Colonic mucosa (tissue), 4 donors: ENCODE data around the gene ASIC3. TPM values are rescaled to one million over a fixed set of nuclear protein-coding genes. Genes with fewer than 3 reads are reported as not detected.

Experiments
- DNase-seq: peaks from one replicate; pipeline ENCODE4 v3.0.0-alpha.2; 2020
- H3K27ac ChIP-seq: fragments of 200-600 bp; one replicate; pipeline ENCODE4 v1.8.0; 2021
- H3K27me3 ChIP-seq: fragments of 200-600 bp; one replicate; pipeline ENCODE4 v1.8.0; 2021
- H3K36me3 ChIP-seq: fragments of 200-600 bp; one replicate; pipeline ENCODE4 v1.8.0; 2021
- H3K4me1 ChIP-seq: fragments of 200-600 bp; one replicate; pipeline ENCODE4 v1.8.0; 2021; ENCODE audit warnings: mild to moderate bottlenecking
- H3K4me3 ChIP-seq: fragments of 200-600 bp; one replicate; pipeline ENCODE4 v1.8.0; 2021
- H3K9ac ChIP-seq, 2 donors: one replicate each; pipeline ENCODE4 v1.7.0; 2013; ENCODE audit warnings: control low read depth in 2 of 2, low read depth in 2 of 2, low read length in 2 of 2
- H3K9me3 ChIP-seq: fragments of 200-600 bp; one replicate; pipeline ENCODE4 v1.8.0; 2021
- intact Hi-C: fragments of 100-400 bp; cut with DNase I; formaldehyde crosslinking; loops from one replicate; pipeline ENCODE4 v1.14.1; 2022
- total RNA-seq, 2 donors: library from RNA; stranded (reverse); fragmentation: NEBNext Ultra II Directional in 1 of 2; extraction: Animal tissue kit (Norgen Biotek cat#: 25700) in 1 of 2; gene quantifications; one replicate each; pipeline ENCODE4 v1.2.1, GENCODE V29; 2021
- TF ChIP-seq, protein P1 (sequence below): fragments of 200-600 bp; IDR thresholded peaks from one replicate; pipeline ENCODE4 v1.8.0; 2022; ENCODE audit warnings: antibody characterized with exemption, mild to moderate bottlenecking
- donor health status: healthy.
- donor health status: DM: no; HTN: no; CAD: no.
- donor health status: DM: no; HTN: no; CAD: no.

ASIC3 gene
- total RNA-seq, 2 donors from 2014 or later = 1.0 to 2.2 TPM

DNA sequence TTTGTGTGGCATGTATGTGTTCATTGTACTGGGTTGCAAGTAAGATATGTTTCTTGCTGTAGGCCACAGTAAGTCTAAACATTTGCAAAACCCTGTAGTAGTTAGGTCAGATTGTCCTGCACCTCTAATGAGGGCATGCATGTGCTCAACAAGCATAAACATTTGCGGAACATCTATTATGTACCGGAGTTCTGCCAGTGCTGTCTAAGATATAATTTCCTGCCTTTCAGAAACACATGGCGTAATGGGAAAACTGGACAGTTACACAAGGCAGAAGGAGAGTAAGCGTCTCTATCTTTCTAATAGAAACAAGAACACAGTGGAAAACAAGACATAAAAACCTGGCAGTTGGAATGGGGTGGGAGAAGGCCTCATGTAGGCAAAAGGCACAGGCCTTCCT lies 17.3 kb upstream of the ASIC3 start:
- DNase-seq = no peak
- TF ChIP-seq, protein P1, sequence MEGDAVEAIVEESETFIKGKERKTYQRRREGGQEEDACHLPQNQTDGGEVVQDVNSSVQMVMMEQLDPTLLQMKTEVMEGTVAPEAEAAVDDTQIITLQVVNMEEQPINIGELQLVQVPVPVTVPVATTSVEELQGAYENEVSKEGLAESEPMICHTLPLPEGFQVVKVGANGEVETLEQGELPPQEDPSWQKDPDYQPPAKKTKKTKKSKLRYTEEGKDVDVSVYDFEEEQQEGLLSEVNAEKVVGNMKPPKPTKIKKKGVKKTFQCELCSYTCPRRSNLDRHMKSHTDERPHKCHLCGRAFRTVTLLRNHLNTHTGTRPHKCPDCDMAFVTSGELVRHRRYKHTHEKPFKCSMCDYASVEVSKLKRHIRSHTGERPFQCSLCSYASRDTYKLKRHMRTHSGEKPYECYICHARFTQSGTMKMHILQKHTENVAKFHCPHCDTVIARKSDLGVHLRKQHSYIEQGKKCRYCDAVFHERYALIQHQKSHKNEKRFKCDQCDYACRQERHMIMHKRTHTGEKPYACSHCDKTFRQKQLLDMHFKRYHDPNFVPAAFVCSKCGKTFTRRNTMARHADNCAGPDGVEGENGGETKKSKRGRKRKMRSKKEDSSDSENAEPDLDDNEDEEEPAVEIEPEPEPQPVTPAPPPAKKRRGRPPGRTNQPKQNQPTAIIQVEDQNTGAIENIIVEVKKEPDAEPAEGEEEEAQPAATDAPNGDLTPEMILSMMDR = no peak
- H3K36me3 ChIP-seq = no peaks in the 10 kb centered on the region
- H3K27me3 ChIP-seq = no peaks in the 10 kb centered on the region
- H3K9ac ChIP-seq = no peak overlapping the region
- no peak overlapping the region for H3K27ac ChIP-seq
- H3K4me1 ChIP-seq = no peaks in the 10 kb centered on the region
- H3K9me3 ChIP-seq = no peaks in the 10 kb centered on the region
- H3K4me3 ChIP-seq = no peak overlapping the region
- intact Hi-C loops = loop anchor here (5.0 kb wide), 1 partner anchor 81 kb away; no protein-coding TSS in a partner anchor

DNA sequence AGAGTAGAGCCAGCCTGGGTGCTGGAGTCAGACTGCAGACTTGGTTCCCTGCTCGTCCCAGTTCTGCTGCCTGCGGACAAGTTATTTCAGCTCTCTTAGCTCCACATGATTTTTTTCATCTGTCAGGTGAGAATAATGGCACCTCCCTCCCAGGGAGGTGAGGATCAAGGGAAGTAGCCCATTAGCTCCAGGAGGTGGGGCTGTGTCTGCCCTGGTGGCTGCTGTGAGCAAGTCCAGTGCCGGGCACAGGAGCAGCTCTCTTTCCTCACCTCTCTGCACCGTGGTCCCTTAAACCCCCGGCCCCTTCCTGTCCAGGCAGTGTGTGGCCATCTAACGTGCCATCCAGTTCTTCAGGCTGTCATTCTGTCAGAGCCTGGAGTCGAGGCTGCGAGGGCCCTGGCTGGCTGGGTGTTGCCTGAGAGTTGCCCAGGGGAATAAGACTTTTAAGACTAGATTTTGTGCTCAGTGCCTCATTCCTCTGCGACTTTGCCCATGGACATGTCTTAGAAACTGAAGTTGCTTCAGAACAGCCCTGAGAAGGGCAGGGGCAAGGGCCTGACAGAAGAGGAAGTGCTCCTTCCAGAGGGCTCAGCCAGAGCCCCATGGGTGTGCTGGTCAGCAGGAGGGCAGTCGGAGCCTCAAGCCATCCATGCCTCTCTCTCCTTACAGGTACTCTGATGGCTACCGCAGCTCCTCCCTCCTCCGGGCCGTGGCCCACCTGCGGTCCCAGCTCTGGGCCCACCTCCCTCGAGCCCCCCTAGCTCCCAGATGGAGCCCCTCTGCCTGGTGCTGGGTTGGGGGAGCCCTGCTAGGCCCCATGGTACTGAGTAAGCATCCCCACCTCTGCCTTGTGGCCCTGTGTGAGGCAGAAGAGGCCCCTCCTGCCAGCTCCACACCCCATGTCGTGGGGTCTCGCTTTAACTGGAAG lies 15.1 kb upstream of the ASIC3 start:
- TF ChIP-seq, protein P1 = no peak
- Histone ChIP-seq H3K36me3 (no peaks in the 10 kb centered on the region), H3K27ac (no peak overlapping the region), H3K9ac (no peak overlapping the region), H3K4me1 (no peaks in the 10 kb centered on the region), H3K9me3 (no peaks in the 10 kb centered on the region), H3K27me3 (no peaks in the 10 kb centered on the region), H3K4me3 (no peak overlapping the region)
- intact Hi-C loops = loop anchor here (5.0 kb wide), 1 partner anchor 79 kb away; no protein-coding TSS in a partner anchor
- DNase-seq = no peak

DNA sequence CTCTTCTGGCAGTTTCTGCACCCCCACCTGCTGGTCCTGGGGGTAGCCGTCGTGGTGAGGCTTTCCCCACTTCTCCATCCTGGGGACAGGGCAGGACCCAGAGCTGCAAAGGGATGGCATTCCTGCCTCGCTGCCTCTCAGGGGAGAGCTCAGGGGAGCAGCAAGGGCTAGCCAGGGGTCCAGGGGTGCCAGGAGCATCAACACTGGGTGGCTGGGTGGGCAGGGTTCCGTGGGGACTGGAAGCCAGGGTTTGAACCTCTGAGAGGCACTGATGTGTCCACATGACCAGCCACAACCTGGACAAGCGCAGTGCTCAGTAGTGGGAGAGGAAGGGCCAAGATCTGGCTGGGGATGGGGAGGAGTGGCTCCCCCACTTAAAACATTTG lies 14.5 kb upstream of the ASIC3 start:
- no peak overlapping the region for H3K4me3 ChIP-seq
- no peaks in the 10 kb centered on the region for H3K4me1 ChIP-seq
- intact Hi-C loops = loop anchor here (5.0 kb wide), 1 partner anchor 78 kb away; no protein-coding TSS in a partner anchor
- H3K27ac ChIP-seq = no peak overlapping the region
- no peak for DNase-seq
- no peak overlapping the region for H3K9ac ChIP-seq
- H3K9me3 ChIP-seq = no peaks in the 10 kb centered on the region
- no peaks in the 10 kb centered on the region for H3K36me3 ChIP-seq
- H3K27me3 ChIP-seq = no peaks in the 10 kb centered on the region
- TF ChIP-seq, protein P1 = no peak

DNA sequence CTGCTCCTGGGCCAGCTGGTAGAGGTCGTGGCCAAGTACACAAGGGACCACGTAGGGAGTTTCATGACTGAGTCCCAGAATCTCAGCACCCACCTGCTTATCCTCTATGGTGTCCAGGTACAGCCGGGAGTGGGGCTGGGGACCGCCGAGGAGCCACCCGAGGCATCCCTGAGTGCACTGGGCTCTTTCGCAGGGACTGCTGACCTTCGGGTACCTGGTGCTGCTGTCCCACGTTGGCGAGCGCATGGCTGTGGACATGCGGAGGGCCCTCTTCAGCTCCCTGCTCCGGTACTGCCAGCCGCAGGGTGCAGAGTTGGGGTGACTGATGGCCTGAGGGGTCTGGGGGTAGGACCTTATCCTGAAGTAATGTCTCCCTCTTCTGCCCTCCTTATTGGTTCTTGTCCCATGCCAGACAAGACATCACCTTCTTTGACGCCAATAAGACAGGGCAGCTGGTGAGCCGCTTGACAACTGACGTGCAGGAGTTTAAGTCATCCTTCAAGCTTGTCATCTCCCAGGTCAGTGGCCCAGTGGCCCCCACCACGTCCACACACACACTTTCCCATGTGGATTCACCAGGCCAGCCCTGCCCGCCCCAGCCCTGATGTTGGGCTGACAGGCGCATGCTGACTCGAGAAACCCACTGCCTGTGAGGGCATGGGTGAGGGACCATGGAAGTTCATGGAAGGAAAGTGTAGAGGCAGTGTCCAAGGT lies 13.9 kb upstream of the ASIC3 start:
- Histone ChIP-seq H3K36me3 (no peaks in the 10 kb centered on the region), H3K27ac (no peak overlapping the region), H3K9ac (no peak overlapping the region), H3K4me1 (no peaks in the 10 kb centered on the region), H3K4me3 (no peak overlapping the region), H3K9me3 (no peaks in the 10 kb centered on the region), H3K27me3 (no peaks in the 10 kb centered on the region)
- DNase-seq = no peak
- intact Hi-C loops = loop anchor here (5.0 kb wide), 1 partner anchor 78 kb away; no protein-coding TSS in a partner anchor
- TF ChIP-seq, protein P1 = no peak

DNA sequence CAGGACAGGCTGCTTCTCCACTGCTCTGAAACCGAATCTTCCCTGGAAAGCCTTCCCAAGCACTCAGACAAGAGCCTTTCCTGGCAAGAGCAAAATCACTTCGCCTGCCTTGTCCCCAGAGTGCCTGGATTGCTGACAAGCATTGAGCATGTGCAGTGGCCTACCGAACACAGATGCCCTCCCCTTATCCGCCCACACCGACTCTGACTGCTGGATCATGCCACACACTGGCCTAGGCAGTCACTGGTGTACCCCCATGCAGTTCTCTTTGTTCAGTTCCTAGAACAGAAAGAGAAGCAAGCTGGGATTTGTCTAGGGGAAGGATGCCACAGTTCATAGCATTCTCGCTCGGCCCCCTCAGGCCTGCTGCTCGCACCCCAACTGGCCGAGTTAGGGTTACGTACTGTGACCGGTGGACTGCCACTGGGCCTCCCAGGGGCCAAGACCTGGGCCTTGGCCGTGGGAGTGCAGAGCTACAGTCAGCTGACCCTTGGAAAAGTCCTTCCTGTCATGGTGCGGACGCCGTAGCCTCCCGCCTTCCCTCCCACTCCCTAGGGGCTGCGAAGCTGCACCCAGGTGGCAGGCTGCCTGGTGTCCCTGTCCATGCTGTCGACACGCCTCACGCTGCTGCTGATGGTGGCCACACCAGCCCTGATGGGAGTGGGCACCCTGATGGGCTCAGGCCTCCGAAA lies 13.2 kb upstream of the ASIC3 start:
- intact Hi-C loops = no loop called here
- no peak overlapping the region for H3K4me3 ChIP-seq
- H3K27me3 ChIP-seq = no peaks in the 10 kb centered on the region
- H3K9me3 ChIP-seq = no peaks in the 10 kb centered on the region
- no peaks in the 10 kb centered on the region for H3K36me3 ChIP-seq
- H3K4me1 ChIP-seq = no peaks in the 10 kb centered on the region
- H3K9ac ChIP-seq = no peak overlapping the region
- TF ChIP-seq, protein P1 = no peak
- DNase-seq = no peak
- no peak overlapping the region for H3K27ac ChIP-seq
